Body of pancreas (tissue), 4 donors: ENCODE data around the gene UGT1A3. TPM values are rescaled to one million over a fixed set of nuclear protein-coding genes. Genes with fewer than 3 reads are reported as not detected.
A peak's percentile ranks its signal among the peaks of the same experiment; 100 is the strongest.

Experiments used
- ATAC-seq: fragments of 150-250 bp; one replicate; pipeline ENCODE4 v1.9.1; 2016
- DNase-seq, 4 donors: peaks; one replicate each; pipeline ENCODE4 v3.0.0-alpha.2; 2019
- H3K27ac ChIP-seq, 4 donors: fragments of 200-600 bp; sonication (generic); 1 replicate in 3 of 4; 2 replicates in 1 of 4; pipeline versions ENCODE4 v1.5.1 to v1.6.1; 2016 to 2019; ENCODE audit warnings: mild to moderate bottlenecking in 1 of 4, mixed read lengths in 1 of 4, moderate library complexity in 1 of 4
- H3K27me3 ChIP-seq, 2 donors: fragments of 200-600 bp; sonication (generic); one replicate each; pipeline ENCODE4 v1.6.0; 2016; ENCODE audit warnings: mild to moderate bottlenecking in 1 of 2
- H3K36me3 ChIP-seq, 2 donors: fragments of 200-600 bp; sonication (generic); replicated peaks in 1 of 2; 2 replicates each; pipeline ENCODE4 v1.5.1; 2016; ENCODE audit warnings: low read depth in 2 of 2; ENCODE audit not compliant: insufficient read depth in 1 of 2
- H3K4me1 ChIP-seq: fragments of 200-600 bp; sonication (generic); one replicate; pipeline ENCODE4 v1.6.0; 2016
- H3K4me3 ChIP-seq, 2 donors: fragments of 200-600 bp; sonication (generic); 1 replicate in 1 of 2; 2 replicates in 1 of 2; pipeline ENCODE4 v1.5.1; 2016 to 2019
- H3K9me3 ChIP-seq, 3 donors: fragments of 200-600 bp; sonication (generic); 1 replicate in 2 of 3; 2 replicates in 1 of 3; pipeline ENCODE4 v1.5.1; 2016
- POLR2A ChIP-seq, 3 donors: fragments of 450-650 bp; IDR thresholded peaks; one replicate each; pipeline ENCODE4 v1.6.1; 2016; ENCODE audit warnings: antibody characterized with exemption in 3 of 3, mild to moderate bottlenecking in 2 of 3
- WGBS, 2 donors: methylation state at CpG; one replicate each; pipeline ENCODE4 v1.1.5; 2017; 5-methylcytosine and 5-hydroxymethylcytosine counted together
- intact Hi-C: fragments of 100-400 bp; cut with DNase I; formaldehyde crosslinking; loops from one replicate; pipeline ENCODE4 v1.15.1; 2023
- total RNA-seq, 2 donors: library from RNA; depleted of rRNA; stranded (reverse); fragments of >200 nt; gene quantifications; one replicate each; pipeline ENCODE4 v1.1.0, GENCODE V29; 2016
- TF ChIP-seq, protein P1 (sequence below), 7 experiments: fragments of 450-650 bp in 4 of 7; fragments of 200-600 bp in 3 of 7; sonication (generic) in 3 of 7; IDR thresholded peaks; one replicate each; pipeline ENCODE4 v1.5.1; 2016 to 2019; ENCODE audit warnings: antibody characterized with exemption in 7 of 7

The UGT1A3 gene
- total RNA-seq, 2 donors from 2014 or later = not detected

- DNase-seq (peak in 2 of 4 donors; percentile 2), ATAC-seq (no peak)
Measured at GRCh38 chr2:233816771-233817170, 87.9 kb downstream of the UGT1A3 start.

GRCh38 chr2:233817361-233817911 is 88.6 kb downstream of the UGT1A3 start:
- no peak for ATAC-seq

More at GRCh38 chr2:233816771-233817170, 87.9 kb downstream of the UGT1A3 start:
- Histone ChIP-seq H3K36me3 (no peaks in the 10 kb centered on the region), H3K4me1 (no peaks in the 10 kb centered on the region), H3K4me3 (no peak overlapping the region), H3K27me3 (no peaks in the 10 kb centered on the region), H3K27ac (no peak overlapping the region), H3K9me3 (no peaks in the 10 kb centered on the region)
- intact Hi-C loops = no loop called here
- TF ChIP-seq, protein P1, sequence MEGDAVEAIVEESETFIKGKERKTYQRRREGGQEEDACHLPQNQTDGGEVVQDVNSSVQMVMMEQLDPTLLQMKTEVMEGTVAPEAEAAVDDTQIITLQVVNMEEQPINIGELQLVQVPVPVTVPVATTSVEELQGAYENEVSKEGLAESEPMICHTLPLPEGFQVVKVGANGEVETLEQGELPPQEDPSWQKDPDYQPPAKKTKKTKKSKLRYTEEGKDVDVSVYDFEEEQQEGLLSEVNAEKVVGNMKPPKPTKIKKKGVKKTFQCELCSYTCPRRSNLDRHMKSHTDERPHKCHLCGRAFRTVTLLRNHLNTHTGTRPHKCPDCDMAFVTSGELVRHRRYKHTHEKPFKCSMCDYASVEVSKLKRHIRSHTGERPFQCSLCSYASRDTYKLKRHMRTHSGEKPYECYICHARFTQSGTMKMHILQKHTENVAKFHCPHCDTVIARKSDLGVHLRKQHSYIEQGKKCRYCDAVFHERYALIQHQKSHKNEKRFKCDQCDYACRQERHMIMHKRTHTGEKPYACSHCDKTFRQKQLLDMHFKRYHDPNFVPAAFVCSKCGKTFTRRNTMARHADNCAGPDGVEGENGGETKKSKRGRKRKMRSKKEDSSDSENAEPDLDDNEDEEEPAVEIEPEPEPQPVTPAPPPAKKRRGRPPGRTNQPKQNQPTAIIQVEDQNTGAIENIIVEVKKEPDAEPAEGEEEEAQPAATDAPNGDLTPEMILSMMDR (IDR thresholded peaks at IDR 0.05) = no peak
- no peak for TF ChIP-seq POLR2A (IDR thresholded peaks at IDR 0.05)
- WGBS, 2 donors = 87 to 88% methylated on average over 4 of the region's 4 CpGs

GRCh38 chr2:233817995-233818638 is 89.3 kb downstream of the UGT1A3 start:
- Histone ChIP-seq H3K36me3 (no peaks in the 10 kb centered on the region), H3K9me3 (no peaks in the 10 kb centered on the region), H3K4me1 (no peaks in the 10 kb centered on the region), H3K27ac (no peak overlapping the region), H3K4me3 (no peak overlapping the region), H3K27me3 (no peaks in the 10 kb centered on the region)
- WGBS, 2 donors = 78 to 95% methylated on average over 4 to 10 of the region's 11 CpGs
- ATAC-seq (no peak), DNase-seq (peak in 2 of 4 donors; percentile 2 to 3)
- TF ChIP-seq POLR2A (IDR thresholded peaks at IDR 0.05) = no peak
- TF ChIP-seq, protein P1 (IDR thresholded peaks at IDR 0.05) = no peak
- intact Hi-C loops = no loop called here

More at GRCh38 chr2:233817361-233817911, 88.6 kb downstream of the UGT1A3 start:
- no peaks in the 10 kb centered on the region for H3K27me3 ChIP-seq
- 71 to 75% methylated on average over 3 of the region's 3 CpGs for WGBS, 2 donors
- H3K36me3 ChIP-seq = no peaks in the 10 kb centered on the region
- intact Hi-C loops = no loop called here
- H3K4me1 ChIP-seq = no peaks in the 10 kb centered on the region
- H3K4me3 ChIP-seq = no peak overlapping the region
- no peak overlapping the region for H3K27ac ChIP-seq
- no peak for TF ChIP-seq POLR2A (IDR thresholded peaks at IDR 0.05)
- TF ChIP-seq, protein P1 (IDR thresholded peaks at IDR 0.05) = no peak
- DNase-seq = peak in 1 of 4 donors; percentile 4
- no peaks in the 10 kb centered on the region for H3K9me3 ChIP-seq

DNA sequence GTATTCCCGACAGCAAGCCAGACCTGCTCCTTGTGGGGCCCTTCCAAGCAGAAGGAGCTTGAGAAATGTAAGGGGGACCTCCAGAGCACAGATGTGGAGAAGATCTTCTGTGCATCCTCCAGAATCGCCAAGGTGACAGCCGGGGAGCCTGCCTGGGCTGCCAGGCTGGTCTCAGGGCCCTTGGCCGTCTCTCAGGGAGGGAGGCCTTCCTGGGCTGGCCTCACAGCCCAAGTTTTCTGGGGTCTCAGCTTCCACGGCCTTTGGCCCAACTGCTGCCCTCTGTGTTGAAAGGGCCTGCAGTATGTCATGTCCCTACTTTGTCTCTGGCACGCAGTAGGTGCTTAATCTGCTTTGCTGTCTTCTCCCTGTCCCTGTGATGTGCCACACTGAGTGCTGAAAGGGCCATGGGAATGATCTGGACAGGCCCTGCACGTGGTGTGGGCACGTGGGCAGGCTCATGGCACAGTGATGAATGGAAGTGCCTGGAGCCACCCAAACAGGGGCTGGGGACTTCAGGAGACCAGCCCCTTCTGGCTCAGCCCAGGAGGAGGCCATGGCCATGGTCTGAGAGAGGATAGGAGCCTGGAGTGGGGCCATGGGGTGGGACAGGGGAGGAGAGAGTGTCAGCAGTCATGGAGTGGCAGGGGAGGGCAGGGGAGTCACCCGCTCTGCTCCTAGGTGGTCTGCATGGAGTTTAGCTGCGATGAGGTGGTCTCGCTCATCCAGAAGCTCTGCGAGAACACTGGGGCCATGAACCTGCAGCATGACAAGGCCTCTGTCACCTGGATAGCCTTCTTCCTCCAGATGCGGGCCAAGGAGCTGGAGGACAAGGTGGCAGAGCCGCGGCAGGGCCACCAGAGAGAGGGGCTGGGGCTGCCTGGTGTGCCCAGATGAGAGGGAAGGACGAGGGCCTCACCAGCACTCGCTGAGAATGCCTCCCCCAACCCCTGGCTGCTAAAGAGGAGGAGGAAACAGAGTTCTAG is 90.1 kb downstream of the UGT1A3 start:
- 62 to 66% methylated on average over 10 to 17 of the region's 17 CpGs for WGBS, 2 donors
- no peaks in the 10 kb centered on the region for H3K4me1 ChIP-seq
- H3K4me3 ChIP-seq = no peak overlapping the region
- H3K27ac ChIP-seq = no peak overlapping the region
- no peaks in the 10 kb centered on the region for H3K36me3 ChIP-seq
- intact Hi-C loops = no loop called here
- H3K9me3 ChIP-seq = no peaks in the 10 kb centered on the region
- H3K27me3 ChIP-seq = no peaks in the 10 kb centered on the region
- peak in 1 of 4 donors; percentile 5 for DNase-seq
- ATAC-seq = no peak
- TF ChIP-seq POLR2A (IDR thresholded peaks at IDR 0.05) = no peak
- TF ChIP-seq, protein P1 (IDR thresholded peaks at IDR 0.05) = no peak
